HepG2 (cell line): ENCODE results near the gene ABCB6. TPM values are rescaled to one million over a fixed set of nuclear protein-coding genes. Genes with fewer than 3 reads are reported as not detected.
A peak's percentile ranks its signal among the peaks of the same experiment; 100 is the strongest.

Experiments used
- ATF7 ChIP-seq, 2 experiments: fragments of 450-650 bp in 1 of 2; sonication (generic) in 1 of 2; formaldehyde crosslinking in 1 of 2; IDR thresholded peaks; 2 replicates each; pipeline versions ENCODE4 v1.4.0 to v1.6.1; 2016 to 2020; ENCODE audit warnings: antibody characterized with exemption in 1 of 2, mild to moderate bottlenecking in 1 of 2, missing genetic modification reagents in 1 of 2
- CBX1 ChIP-seq: IDR thresholded peaks from one replicate; pipeline ENCODE4 v1.6.1; 2016; ENCODE audit warnings: antibody characterized with exemption, low read depth
- HOXD1 ChIP-seq: sonication (generic); formaldehyde crosslinking; IDR thresholded peaks from 2 replicates; pipeline ENCODE4 v1.5.0; 2020; ENCODE audit warnings: missing genetic modification reagents
- MEIS2 ChIP-seq: sonication (generic); formaldehyde crosslinking; IDR thresholded peaks from 2 replicates; pipeline ENCODE4 v1.9.0; 2021; ENCODE audit warnings: mild to moderate bottlenecking, missing genetic modification reagents
- MXD4 ChIP-seq: IDR thresholded peaks from 2 replicates; pipeline ENCODE4 v1.6.1; 2016; ENCODE audit warnings: mild to moderate bottlenecking, missing biosample characterization, missing genetic modification reagents
- NFE2L1 ChIP-seq: sonication (generic); formaldehyde crosslinking; IDR thresholded peaks from 2 replicates; pipeline ENCODE4 v1.4.0; 2020; ENCODE audit warnings: missing genetic modification reagents, mild to moderate bottlenecking, borderline replicate concordance
- NR2F2 ChIP-seq: IDR thresholded peaks from 2 replicates; pipeline ENCODE4 v1.6.1; 2012; ENCODE audit warnings: low read depth, inconsistent platforms, borderline replicate concordance
- NRL ChIP-seq: sonication (generic); formaldehyde crosslinking; IDR thresholded peaks from 2 replicates; pipeline ENCODE4 v1.5.0; 2020; ENCODE audit warnings: missing genetic modification reagents, mild to moderate bottlenecking, moderate library complexity, borderline replicate concordance
- RXRA ChIP-seq: sonication (generic); formaldehyde crosslinking; IDR thresholded peaks from 2 replicates; pipeline ENCODE4 v1.5.1; 2020; ENCODE audit warnings: missing genetic modification reagents
- STAG1 ChIP-seq: sonication (generic); formaldehyde crosslinking; IDR thresholded peaks from 2 replicates; pipeline ENCODE4 v1.4.0; 2020; ENCODE audit warnings: missing genetic modification reagents
- TRIM24 ChIP-seq: sonication (generic); formaldehyde crosslinking; IDR thresholded peaks from 2 replicates; pipeline ENCODE4 v1.8.0; 2022; ENCODE audit warnings: mild to moderate bottlenecking, missing genetic modification reagents
- ZBTB4 ChIP-seq: sonication (generic); formaldehyde crosslinking; IDR thresholded peaks from 2 replicates; pipeline ENCODE4 v1.4.0; 2020; ENCODE audit warnings: missing genetic modification reagents, mild to moderate bottlenecking, borderline replicate concordance
- ZNF205 ChIP-seq: IDR thresholded peaks from 2 replicates; pipeline ENCODE4 v1.6.1; 2018; ENCODE audit warnings: missing biosample characterization, missing genetic modification reagents
- ZNF230 ChIP-seq: sonication (generic); formaldehyde crosslinking; IDR thresholded peaks from 2 replicates; pipeline ENCODE4 v1.4.0; 2020; ENCODE audit warnings: mild to moderate bottlenecking, missing genetic modification reagents
- ZNF264 ChIP-seq: sonication (generic); formaldehyde crosslinking; IDR thresholded peaks from 2 replicates; pipeline ENCODE4 v1.4.0; 2020; ENCODE audit warnings: missing genetic modification reagents
- ZNF33A ChIP-seq: sonication (generic); formaldehyde crosslinking; IDR thresholded peaks from 2 replicates; pipeline ENCODE4 v1.5.1; 2020; ENCODE audit warnings: missing genetic modification reagents, mild to moderate bottlenecking, moderate library complexity, borderline replicate concordance
- ZNF383 ChIP-seq: sonication (generic); formaldehyde crosslinking; IDR thresholded peaks from 2 replicates; pipeline ENCODE4 v1.4.0; 2020; ENCODE audit warnings: missing genetic modification reagents, mild to moderate bottlenecking, borderline replicate concordance
- ZNF556 ChIP-seq: sonication (generic); formaldehyde crosslinking; IDR thresholded peaks from 2 replicates; pipeline ENCODE4 v1.4.0; 2020; ENCODE audit warnings: mild to moderate bottlenecking, missing genetic modification reagents, borderline replicate concordance
- ZNF589 ChIP-seq: sonication (generic); formaldehyde crosslinking; conservative IDR thresholded peaks from 2 replicates; pipeline ENCODE4 v1.8.0; 2022; ENCODE audit warnings: mild to moderate bottlenecking, moderate library complexity, missing genetic modification reagents
- ZNF607 ChIP-seq: sonication (generic); formaldehyde crosslinking; IDR thresholded peaks from 2 replicates; pipeline ENCODE4 v1.5.1; 2020; ENCODE audit warnings: missing genetic modification reagents, mild to moderate bottlenecking, borderline replicate concordance
- ZNF775 ChIP-seq: sonication (generic); formaldehyde crosslinking; IDR thresholded peaks from 2 replicates; pipeline ENCODE4 v1.4.0; 2020; ENCODE audit warnings: missing genetic modification reagents, mild to moderate bottlenecking, moderate library complexity, borderline replicate concordance
- polyA plus RNA-seq, 8 experiments: library from polyadenylated mRNA; depleted of rRNA in 3 of 8; stranded (reverse) in 7 of 8; unstranded in 1 of 8; fragments of >200 nt; fragmentation: Illumina TruSeq in 4 of 8; extraction: Trizol in 4 of 8; gene quantifications; 2 replicates each; pipeline versions ENCODE4 v1.2.1 to v1.2.3, GENCODE V29; 2011 to 2016; ENCODE audit warnings: low read depth in 4 of 8, missing spikeins in 1 of 8, mixed read lengths in 1 of 8; ENCODE audit not compliant: insufficient read depth in 1 of 8
- total RNA-seq, 5 experiments: library from RNA; depleted of rRNA; stranded (reverse); fragments of >200 nt; fragmentation: Illumina TruSeq; extraction: Trizol; gene quantifications; 2 replicates each; pipeline ENCODE4 v1.2.3, GENCODE V29; 2016; ENCODE audit warnings: low read depth in 1 of 5

Gene ABCB6
- total and polyA plus RNA-seq, 2 of the 13 experiments (the other 11 are each of a cell fraction or from before 2014, with no cell fraction given) = 91.1 to 137 TPM

GRCh38 chr2:219176818-219177551 lies 41.8 kb downstream of the ABCB6 start, which contains the start of gene CNPPD1 (continued):
- TF ChIP-seq MEIS2 (CRISPR knock-in tag) (peak; percentile 96), ZNF205 (CRISPR knock-in tag) (peak; percentile 76; the same call in 1 of the 2 replicates), HOXD1 (peak; percentile 92), ZNF556 (peak; percentile 99), STAG1 (CRISPR knock-in tag) (peak; percentile 13), NFE2L1 (0 out of 2 replicates have a peak, but pooled peaks have one; percentile 58), MXD4 (CRISPR knock-in tag) (peak; percentile 91; the same call in 1 of the 2 replicates), ATF7 (IDR thresholded peaks at IDR 0.05) (no peak), ATF7 (CRISPR knock-in tag; IDR thresholded peaks at IDR 0.05) (no peak), NR2F2 (peak; percentile 28; the same call in 1 of the 2 replicates), ZNF589 (CRISPR knock-in tag) (peak; percentile 99), ZNF230 (CRISPR knock-in tag) (peak; percentile 94), ZNF607 (CRISPR knock-in tag) (peak; percentile 98), CBX1 (no peak), ZBTB4 (no peak), ZNF264 (CRISPR knock-in tag) (peak; percentile 77; the same call in 1 of the 2 replicates), TRIM24 (CRISPR knock-in tag) (no peak), ZNF383 (CRISPR knock-in tag) (0 out of 2 replicates have a peak, but pooled peaks have one; percentile 43), NRL (CRISPR knock-in tag) (peak; percentile 99), RXRA (CRISPR knock-in tag) (peak; percentile 44; the same call in 1 of the 2 replicates), ZNF775 (CRISPR knock-in tag) (peak; percentile 23; the same call in 1 of the 2 replicates), ZNF33A (CRISPR knock-in tag) (0 out of 2 replicates have a peak, but pooled peaks have one; percentile 10)
